Upper lobe of right lung (tissue), 1 donor: ENCODE data around the gene ARF1. TPM values are rescaled to one million over a fixed set of nuclear protein-coding genes. Genes with fewer than 3 reads are reported as not detected.

Experiments used
- ATAC-seq: fragments of 200-7000 bp; cut with Tn5 transposase; one replicate; pipeline ENCODE4 v1.9.1; 2020; ENCODE audit warnings: mild to moderate bottlenecking, moderate library complexity
- DNase-seq: peaks from one replicate; pipeline ENCODE4 v3.0.0-alpha.2; 2020
- H3K27ac ChIP-seq: fragments of 200-600 bp; one replicate; pipeline ENCODE4 v1.8.0; 2022
- H3K27me3 ChIP-seq: fragments of 200-600 bp; one replicate; pipeline ENCODE4 v1.8.0; 2022; ENCODE audit warnings: mild to moderate bottlenecking
- H3K36me3 ChIP-seq: fragments of 200-600 bp; one replicate; pipeline ENCODE4 v1.8.0; 2022
- H3K4me1 ChIP-seq: fragments of 200-600 bp; one replicate; pipeline ENCODE4 v1.8.0; 2022
- H3K4me3 ChIP-seq: fragments of 200-600 bp; one replicate; pipeline ENCODE4 v1.8.0; 2022; ENCODE audit warnings: mild to moderate bottlenecking
- H3K9me3 ChIP-seq: fragments of 200-600 bp; one replicate; pipeline ENCODE4 v1.8.0; 2022
- intact Hi-C: fragments of 100-400 bp; cut with DNase I; formaldehyde crosslinking; loops from one replicate; pipeline ENCODE4 v1.11.0; 2022
- total RNA-seq: library from RNA; stranded (reverse); fragmentation: NEBNext Ultra II Directional; extraction: Animal tissue kit (Norgen Biotek cat#: 25700); gene quantifications from one replicate; pipeline ENCODE4 v1.2.1, GENCODE V29; 2021
- TF ChIP-seq, protein P1 (sequence below): fragments of 200-600 bp; IDR thresholded peaks from one replicate; pipeline ENCODE4 v1.8.0; 2022; ENCODE audit warnings: antibody characterized with exemption
- donor health status: DM: no; HTN: yes; CAD: no; lungs with severe emphysema.

Gene ARF1
- total RNA-seq, 1 donor from 2014 or later: 397 TPM

DNA sequence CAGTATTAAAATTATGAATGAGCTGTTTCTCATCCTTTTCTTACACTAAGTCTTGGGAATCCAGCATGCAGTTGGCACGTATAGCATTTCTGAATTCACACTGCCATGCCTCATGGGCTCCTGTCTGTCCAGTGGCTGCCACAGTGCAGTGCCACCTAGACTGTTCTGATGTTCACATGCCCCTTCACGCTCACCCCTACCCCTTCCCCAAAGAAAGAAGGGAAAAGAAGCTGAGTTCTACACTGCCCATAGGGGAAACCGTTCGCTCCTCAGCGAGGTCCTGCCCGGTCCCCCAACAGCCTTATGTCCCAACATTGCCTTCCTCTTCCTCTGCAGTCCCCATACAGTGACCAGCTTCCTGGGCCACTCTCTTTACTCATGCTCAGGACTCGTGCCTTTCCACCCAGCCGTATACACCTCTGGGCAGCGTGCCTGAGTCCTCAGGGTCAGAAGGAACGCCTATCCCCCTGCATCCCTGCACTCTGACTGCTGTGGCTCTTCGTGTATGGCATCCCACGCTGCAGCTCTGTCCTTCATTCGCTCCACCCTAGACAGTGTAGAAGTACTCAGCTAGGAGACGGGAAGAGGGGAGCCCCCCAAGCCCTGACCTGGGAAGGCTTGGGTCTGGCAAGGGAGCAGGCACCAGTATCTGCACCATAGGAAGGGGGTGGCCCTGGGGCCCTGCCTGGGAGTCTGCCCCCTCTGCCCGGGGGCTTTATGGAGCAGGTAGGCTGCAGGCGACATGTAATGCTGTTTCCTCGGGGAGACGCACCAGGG is 24.1 kb upstream of the ARF1 start:
- intact Hi-C loops: no loop called here
- TF ChIP-seq, protein P1, sequence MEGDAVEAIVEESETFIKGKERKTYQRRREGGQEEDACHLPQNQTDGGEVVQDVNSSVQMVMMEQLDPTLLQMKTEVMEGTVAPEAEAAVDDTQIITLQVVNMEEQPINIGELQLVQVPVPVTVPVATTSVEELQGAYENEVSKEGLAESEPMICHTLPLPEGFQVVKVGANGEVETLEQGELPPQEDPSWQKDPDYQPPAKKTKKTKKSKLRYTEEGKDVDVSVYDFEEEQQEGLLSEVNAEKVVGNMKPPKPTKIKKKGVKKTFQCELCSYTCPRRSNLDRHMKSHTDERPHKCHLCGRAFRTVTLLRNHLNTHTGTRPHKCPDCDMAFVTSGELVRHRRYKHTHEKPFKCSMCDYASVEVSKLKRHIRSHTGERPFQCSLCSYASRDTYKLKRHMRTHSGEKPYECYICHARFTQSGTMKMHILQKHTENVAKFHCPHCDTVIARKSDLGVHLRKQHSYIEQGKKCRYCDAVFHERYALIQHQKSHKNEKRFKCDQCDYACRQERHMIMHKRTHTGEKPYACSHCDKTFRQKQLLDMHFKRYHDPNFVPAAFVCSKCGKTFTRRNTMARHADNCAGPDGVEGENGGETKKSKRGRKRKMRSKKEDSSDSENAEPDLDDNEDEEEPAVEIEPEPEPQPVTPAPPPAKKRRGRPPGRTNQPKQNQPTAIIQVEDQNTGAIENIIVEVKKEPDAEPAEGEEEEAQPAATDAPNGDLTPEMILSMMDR: no peak
- H3K4me3 ChIP-seq: peak overlapping the region; percentile 38

DNA sequence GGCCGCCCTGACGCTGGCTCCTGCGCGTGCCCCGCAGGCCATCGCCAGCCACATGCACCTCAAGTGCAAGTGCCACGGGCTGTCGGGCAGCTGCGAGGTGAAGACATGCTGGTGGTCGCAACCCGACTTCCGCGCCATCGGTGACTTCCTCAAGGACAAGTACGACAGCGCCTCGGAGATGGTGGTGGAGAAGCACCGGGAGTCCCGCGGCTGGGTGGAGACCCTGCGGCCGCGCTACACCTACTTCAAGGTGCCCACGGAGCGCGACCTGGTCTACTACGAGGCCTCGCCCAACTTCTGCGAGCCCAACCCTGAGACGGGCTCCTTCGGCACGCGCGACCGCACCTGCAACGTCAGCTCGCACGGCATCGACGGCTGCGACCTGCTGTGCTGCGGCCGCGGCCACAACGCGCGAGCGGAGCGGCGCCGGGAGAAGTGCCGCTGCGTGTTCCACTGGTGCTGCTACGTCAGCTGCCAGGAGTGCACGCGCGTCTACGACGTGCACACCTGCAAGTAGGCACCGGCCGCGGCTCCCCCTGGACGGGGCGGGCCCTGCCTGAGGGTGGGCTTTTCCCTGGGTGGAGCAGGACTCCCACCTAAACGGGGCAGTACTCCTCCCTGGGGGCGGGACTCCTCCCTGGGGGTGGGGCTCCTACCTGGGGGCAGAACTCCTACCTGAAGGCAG is 23.4 kb upstream of the ARF1 start:
- intact Hi-C loops: no loop called here
- H3K27ac ChIP-seq: peak overlapping the region; percentile 47
- no peaks in the 10 kb centered on the region for H3K9me3 ChIP-seq
- peaks cover 14% of the 10 kb centered on the region for H3K4me1 ChIP-seq
- TF ChIP-seq, protein P1: no peak
- ATAC-seq (no peak), DNase-seq (no peak)
- H3K36me3 ChIP-seq: no peaks in the 10 kb centered on the region
- H3K27me3 ChIP-seq: peaks cover 62% of the 10 kb centered on the region
- H3K4me3 ChIP-seq: peak overlapping the region; percentile 38

More for the DNA sequence above, 24.1 kb upstream of the ARF1 start:
- no peak for ATAC-seq
- peak overlapping the region; percentile 47 for H3K27ac ChIP-seq
- no peaks in the 10 kb centered on the region for H3K9me3 ChIP-seq
- DNase-seq: peak; percentile 56
- H3K36me3 ChIP-seq: no peaks in the 10 kb centered on the region
- H3K27me3 ChIP-seq: peaks cover 54% of the 10 kb centered on the region
- peaks cover 14% of the 10 kb centered on the region for H3K4me1 ChIP-seq

DNA sequence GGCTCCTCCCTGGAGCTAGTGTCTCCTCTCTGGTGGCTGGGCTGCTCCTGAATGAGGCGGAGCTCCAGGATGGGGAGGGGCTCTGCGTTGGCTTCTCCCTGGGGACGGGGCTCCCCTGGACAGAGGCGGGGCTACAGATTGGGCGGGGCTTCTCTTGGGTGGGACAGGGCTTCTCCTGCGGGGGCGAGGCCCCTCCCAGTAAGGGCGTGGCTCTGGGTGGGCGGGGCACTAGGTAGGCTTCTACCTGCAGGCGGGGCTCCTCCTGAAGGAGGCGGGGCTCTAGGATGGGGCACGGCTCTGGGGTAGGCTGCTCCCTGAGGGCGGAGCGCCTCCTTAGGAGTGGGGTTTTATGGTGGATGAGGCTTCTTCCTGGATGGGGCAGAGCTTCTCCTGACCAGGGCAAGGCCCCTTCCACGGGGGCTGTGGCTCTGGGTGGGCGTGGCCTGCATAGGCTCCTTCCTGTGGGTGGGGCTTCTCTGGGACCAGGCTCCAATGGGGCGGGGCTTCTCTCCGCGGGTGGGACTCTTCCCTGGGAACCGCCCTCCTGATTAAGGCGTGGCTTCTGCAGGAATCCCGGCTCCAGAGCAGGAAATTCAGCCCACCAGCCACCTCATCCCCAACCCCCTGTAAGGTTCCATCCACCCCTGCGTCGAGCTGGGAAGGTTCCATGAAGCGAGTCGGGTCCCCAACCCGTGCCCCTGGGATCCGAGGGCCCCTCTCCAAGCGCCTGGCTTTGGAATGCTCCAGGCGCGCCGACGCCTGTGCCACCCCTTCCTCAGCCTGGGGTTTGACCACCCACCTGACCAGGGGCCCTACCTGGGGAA is 22.7 kb upstream of the ARF1 start:
- Histone ChIP-seq H3K4me3 (peak overlapping the region; percentile 38), H3K27ac (peak overlapping the region; percentile 51), H3K36me3 (no peaks in the 10 kb centered on the region), H3K27me3 (peaks cover 69% of the 10 kb centered on the region), H3K4me1 (peaks cover 14% of the 10 kb centered on the region), H3K9me3 (no peaks in the 10 kb centered on the region)
- ATAC-seq: peak; percentile 92
- DNase-seq: peak; percentile 99
- TF ChIP-seq, protein P1: no peak
- intact Hi-C loops: no loop called here

DNA sequence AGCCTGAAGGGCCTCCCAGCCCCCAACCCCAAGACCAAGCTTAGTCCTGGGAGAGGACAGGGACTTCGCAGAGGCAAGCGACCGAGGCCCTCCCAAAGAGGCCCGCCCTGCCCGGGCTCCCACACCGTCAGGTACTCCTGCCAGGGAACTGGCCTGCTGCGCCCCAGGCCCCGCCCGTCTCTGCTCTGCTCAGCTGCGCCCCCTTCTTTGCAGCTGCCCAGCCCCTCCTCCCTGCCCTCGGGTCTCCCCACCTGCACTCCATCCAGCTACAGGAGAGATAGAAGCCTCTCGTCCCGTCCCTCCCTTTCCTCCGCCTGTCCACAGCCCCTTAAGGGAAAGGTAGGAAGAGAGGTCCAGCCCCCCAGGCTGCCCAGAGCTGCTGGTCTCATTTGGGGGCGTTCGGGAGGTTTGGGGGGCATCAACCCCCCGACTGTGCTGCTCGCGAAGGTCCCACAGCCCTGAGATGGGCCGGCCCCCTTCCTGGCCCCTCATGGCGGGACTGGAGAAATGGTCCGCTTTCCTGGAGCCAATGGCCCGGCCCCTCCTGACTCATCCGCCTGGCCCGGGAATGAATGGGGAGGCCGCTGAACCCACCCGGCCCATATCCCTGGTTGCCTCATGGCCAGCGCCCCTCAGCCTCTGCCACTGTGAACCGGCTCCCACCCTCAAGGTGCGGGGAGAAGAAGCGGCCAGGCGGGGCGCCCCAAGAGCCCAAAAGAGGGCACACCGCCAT is 21.9 kb upstream of the ARF1 start:
- intact Hi-C loops: no loop called here
- Histone ChIP-seq H3K27me3 (peaks cover 75% of the 10 kb centered on the region), H3K4me3 (peak overlapping the region; percentile 38), H3K4me1 (peaks cover 14% of the 10 kb centered on the region), H3K9me3 (no peaks in the 10 kb centered on the region), H3K27ac (peak overlapping the region; percentile 51), H3K36me3 (no peaks in the 10 kb centered on the region)
- ATAC-seq: peak; percentile 14
- peak; percentile 81 for DNase-seq
- TF ChIP-seq, protein P1: no peak
